HL-60 (cell line): ENCODE data around the gene ZDBF2.

Experiments used
- TF ChIP-seq, protein P1 (sequence below): IDR thresholded peaks from one replicate; pipeline ENCODE4 v1.5.1; 2011; ENCODE audit warnings: low read length, control low read depth, inconsistent platforms; ENCODE audit not compliant: insufficient read depth
- TF ChIP-seq, protein P2 (sequence below): IDR thresholded peaks from 2 replicates; pipeline ENCODE4 v1.6.1; 2012; ENCODE audit warnings: low read depth; ENCODE audit not compliant: insufficient replicate concordance

DNA sequence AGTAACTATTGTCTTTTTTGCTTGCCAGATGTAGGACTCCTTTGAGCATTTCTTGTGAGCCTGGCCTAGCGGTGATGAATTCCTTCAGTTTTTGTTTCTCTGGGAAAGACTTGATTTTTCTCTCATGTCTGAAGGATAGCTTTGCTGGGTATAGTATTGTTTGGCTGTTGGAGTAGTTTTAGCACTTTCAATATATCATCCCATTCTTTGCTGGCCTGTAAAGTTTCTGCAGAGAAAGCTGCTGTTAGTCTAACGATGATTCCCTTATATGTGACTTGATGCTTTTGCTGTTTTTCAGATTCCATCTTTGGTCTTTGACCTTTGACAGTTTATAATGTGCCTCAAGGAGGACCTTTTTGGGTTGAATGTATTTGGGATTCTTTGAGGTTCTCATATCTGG is 12.7 kb downstream of the ZDBF2 start:
- TF ChIP-seq, protein P1, sequence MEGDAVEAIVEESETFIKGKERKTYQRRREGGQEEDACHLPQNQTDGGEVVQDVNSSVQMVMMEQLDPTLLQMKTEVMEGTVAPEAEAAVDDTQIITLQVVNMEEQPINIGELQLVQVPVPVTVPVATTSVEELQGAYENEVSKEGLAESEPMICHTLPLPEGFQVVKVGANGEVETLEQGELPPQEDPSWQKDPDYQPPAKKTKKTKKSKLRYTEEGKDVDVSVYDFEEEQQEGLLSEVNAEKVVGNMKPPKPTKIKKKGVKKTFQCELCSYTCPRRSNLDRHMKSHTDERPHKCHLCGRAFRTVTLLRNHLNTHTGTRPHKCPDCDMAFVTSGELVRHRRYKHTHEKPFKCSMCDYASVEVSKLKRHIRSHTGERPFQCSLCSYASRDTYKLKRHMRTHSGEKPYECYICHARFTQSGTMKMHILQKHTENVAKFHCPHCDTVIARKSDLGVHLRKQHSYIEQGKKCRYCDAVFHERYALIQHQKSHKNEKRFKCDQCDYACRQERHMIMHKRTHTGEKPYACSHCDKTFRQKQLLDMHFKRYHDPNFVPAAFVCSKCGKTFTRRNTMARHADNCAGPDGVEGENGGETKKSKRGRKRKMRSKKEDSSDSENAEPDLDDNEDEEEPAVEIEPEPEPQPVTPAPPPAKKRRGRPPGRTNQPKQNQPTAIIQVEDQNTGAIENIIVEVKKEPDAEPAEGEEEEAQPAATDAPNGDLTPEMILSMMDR, result no peak
- TF ChIP-seq, protein P2, sequence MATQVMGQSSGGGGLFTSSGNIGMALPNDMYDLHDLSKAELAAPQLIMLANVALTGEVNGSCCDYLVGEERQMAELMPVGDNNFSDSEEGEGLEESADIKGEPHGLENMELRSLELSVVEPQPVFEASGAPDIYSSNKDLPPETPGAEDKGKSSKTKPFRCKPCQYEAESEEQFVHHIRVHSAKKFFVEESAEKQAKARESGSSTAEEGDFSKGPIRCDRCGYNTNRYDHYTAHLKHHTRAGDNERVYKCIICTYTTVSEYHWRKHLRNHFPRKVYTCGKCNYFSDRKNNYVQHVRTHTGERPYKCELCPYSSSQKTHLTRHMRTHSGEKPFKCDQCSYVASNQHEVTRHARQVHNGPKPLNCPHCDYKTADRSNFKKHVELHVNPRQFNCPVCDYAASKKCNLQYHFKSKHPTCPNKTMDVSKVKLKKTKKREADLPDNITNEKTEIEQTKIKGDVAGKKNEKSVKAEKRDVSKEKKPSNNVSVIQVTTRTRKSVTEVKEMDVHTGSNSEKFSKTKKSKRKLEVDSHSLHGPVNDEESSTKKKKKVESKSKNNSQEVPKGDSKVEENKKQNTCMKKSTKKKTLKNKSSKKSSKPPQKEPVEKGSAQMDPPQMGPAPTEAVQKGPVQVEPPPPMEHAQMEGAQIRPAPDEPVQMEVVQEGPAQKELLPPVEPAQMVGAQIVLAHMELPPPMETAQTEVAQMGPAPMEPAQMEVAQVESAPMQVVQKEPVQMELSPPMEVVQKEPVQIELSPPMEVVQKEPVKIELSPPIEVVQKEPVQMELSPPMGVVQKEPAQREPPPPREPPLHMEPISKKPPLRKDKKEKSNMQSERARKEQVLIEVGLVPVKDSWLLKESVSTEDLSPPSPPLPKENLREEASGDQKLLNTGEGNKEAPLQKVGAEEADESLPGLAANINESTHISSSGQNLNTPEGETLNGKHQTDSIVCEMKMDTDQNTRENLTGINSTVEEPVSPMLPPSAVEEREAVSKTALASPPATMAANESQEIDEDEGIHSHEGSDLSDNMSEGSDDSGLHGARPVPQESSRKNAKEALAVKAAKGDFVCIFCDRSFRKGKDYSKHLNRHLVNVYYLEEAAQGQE, result no peak
